GM19238 (cell line): ENCODE data around the gene OR2A1.
"Not testable (repeated sequence)": the region's sequence is repeated elsewhere in the genome, so short reads cannot be mapped to it uniquely, and the experiment has no call there.

Experiments used
- DNase-seq: peaks from one replicate; pipeline ENCODE4 v3.0.0; 2011; ENCODE audit warnings: low spot score; ENCODE audit not compliant: insufficient read length

The OR2A1 gene

GRCh38 chr7:144311872-144312469 is at the start of gene OR2A1:
TSS of gene OR2A1 (plus strand) at chr7:144312419. CDS start at chr7:144318125, 5,706 bp downstream.
- DNase-seq, result not testable (repeated sequence)

GRCh38 chr7:144264692-144265091 is 47.5 kb upstream of the OR2A1 start, which contains the start of gene OR2A7:
TSS of gene OR2A7 (minus strand) at chr7:144264792. CDS start at chr7:144259628, 5,164 bp downstream.
- DNase-seq, result not testable (repeated sequence)

GRCh38 chr7:144269188-144269587 is 43.0 kb upstream of the OR2A1 start, which contains the start of gene CTAGE8:
TSS of gene CTAGE8 (minus strand) at chr7:144269288. CDS start at chr7:144269250, 38 bp downstream.
- not testable (repeated sequence) for DNase-seq

GRCh38 chr7:144275281-144275680 is 36.9 kb upstream of the OR2A1 start:
- not testable (repeated sequence) for DNase-seq

GRCh38 chr7:144280010-144280409 is 32.2 kb upstream of the OR2A1 start:
- not testable (repeated sequence) for DNase-seq

- not testable (repeated sequence) for DNase-seq
Observed at GRCh38 chr7:144281981-144282380, 30.2 kb upstream of the OR2A1 start.

GRCh38 chr7:144282490-144282889 is 29.7 kb upstream of the OR2A1 start:
- DNase-seq, result not testable (repeated sequence)

- DNase-seq, result not testable (repeated sequence)
Observed at GRCh38 chr7:144283716-144284115, 28.5 kb upstream of the OR2A1 start.

- DNase-seq, result not testable (repeated sequence)
Observed at GRCh38 chr7:144287171-144287784, 24.9 kb upstream of the OR2A1 start.

- DNase-seq, result not testable (repeated sequence)
Observed at GRCh38 chr7:144291607-144292006, 20.6 kb upstream of the OR2A1 start.

GRCh38 chr7:144292384-144293161 is 19.6 kb upstream of the OR2A1 start:
- not testable (repeated sequence) for DNase-seq

- DNase-seq, result not testable (repeated sequence)
Observed at GRCh38 chr7:144293794-144294499, 18.3 kb upstream of the OR2A1 start.

GRCh38 chr7:144302578-144303303 is 9.5 kb upstream of the OR2A1 start:
- not testable (repeated sequence) for DNase-seq

- not testable (repeated sequence) for DNase-seq
Observed at GRCh38 chr7:144303607-144304006, 8.6 kb upstream of the OR2A1 start.

GRCh38 chr7:144305156-144305555 is 7.1 kb upstream of the OR2A1 start:
- not testable (repeated sequence) for DNase-seq

GRCh38 chr7:144309702-144310101 is 2.5 kb upstream of the OR2A1 start:
- not testable (repeated sequence) for DNase-seq

- not testable (repeated sequence) for DNase-seq
Observed at GRCh38 chr7:144311218-144311617, 1.0 kb upstream of the OR2A1 start.

- not testable (repeated sequence) for DNase-seq
Observed at GRCh38 chr7:144317537-144317936, 5.3 kb downstream of the OR2A1 start.

GRCh38 chr7:144319547-144319946 is 7.3 kb downstream of the OR2A1 start:
- not testable (repeated sequence) for DNase-seq

- DNase-seq, result not testable (repeated sequence)
Observed at GRCh38 chr7:144321677-144322206, 9.5 kb downstream of the OR2A1 start.
